Activated CD4-positive, alpha-beta T cell treated with anti-CD3 and anti-CD28 coated beads for 4 hours (primary cell): Measurements from ENCODE around the gene CHCT1.
"Not testable (repeated sequence)": the region's sequence is repeated elsewhere in the genome, so short reads cannot be mapped to it uniquely, and the experiment has no call there.

Source experiments
- DNase-seq, 2 donors: peaks; one replicate each; pipeline ENCODE4 v3.0.0-alpha.2; 2020

Gene CHCT1

GRCh38 chr17:60422162-60422665 lies at the start of gene CHCT1:
CHCT1 (plus strand) TSS chr17:60422489; CDS start chr17:60422593, 104 bp downstream.
- no peak for DNase-seq

GRCh38 chr17:60372790-60373483 lies 49.4 kb upstream of the CHCT1 start:
- no peak for DNase-seq

- not testable (repeated sequence) for DNase-seq
Observed at GRCh38 chr17:60378187-60378586, 44.1 kb upstream of the CHCT1 start.

- not testable (repeated sequence) for DNase-seq
Observed at GRCh38 chr17:60379461-60379860, 42.8 kb upstream of the CHCT1 start.

- DNase-seq = no peak
Observed at GRCh38 chr17:60381958-60382357, 40.3 kb upstream of the CHCT1 start.

- no peak for DNase-seq
Observed at GRCh38 chr17:60383379-60383778, 38.9 kb upstream of the CHCT1 start.

GRCh38 chr17:60384921-60385320 lies 37.4 kb upstream of the CHCT1 start:
- DNase-seq = not testable (repeated sequence)

GRCh38 chr17:60386147-60387058 lies 35.9 kb upstream of the CHCT1 start:
- DNase-seq = no peak

GRCh38 chr17:60387666-60388065 lies 34.6 kb upstream of the CHCT1 start:
- no peak for DNase-seq

GRCh38 chr17:60388742-60389141 lies 33.5 kb upstream of the CHCT1 start:
- no peak for DNase-seq

GRCh38 chr17:60390186-60390585 lies 32.1 kb upstream of the CHCT1 start:
- no peak for DNase-seq

- peak; percentile 8 to 9 for DNase-seq
Observed at GRCh38 chr17:60390925-60391470, 31.3 kb upstream of the CHCT1 start.

GRCh38 chr17:60391471-60392041 lies 30.7 kb upstream of the CHCT1 start:
- DNase-seq = no peak

GRCh38 chr17:60392042-60392844 lies 30.0 kb upstream of the CHCT1 start, which contains the start of gene USP32:
USP32 (minus strand) TSS chr17:60392133; CDS start chr17:60391939, 194 bp downstream.
- peak; percentile 98 to 99 for DNase-seq

- DNase-seq = peak; percentile 20 to 23
Observed at GRCh38 chr17:60392845-60393702, 29.2 kb upstream of the CHCT1 start.

GRCh38 chr17:60393840-60394723 lies 28.2 kb upstream of the CHCT1 start:
- no peak for DNase-seq

GRCh38 chr17:60395508-60396065 lies 26.7 kb upstream of the CHCT1 start:
- no peak for DNase-seq

GRCh38 chr17:60396412-60396811 lies 25.9 kb upstream of the CHCT1 start:
- DNase-seq = no peak

GRCh38 chr17:60398227-60398959 lies 23.9 kb upstream of the CHCT1 start:
- no peak for DNase-seq
